PFSK-1 (cell line): ENCODE results near the gene S100A7A.

ENCODE experiments used
- FOXP2 ChIP-seq: optimal IDR thresholded peaks from 2 replicates; pipeline ENCODE3; 2011; ENCODE audit warnings: borderline replicate concordance, control low read depth, inconsistent platforms; ENCODE audit not compliant: insufficient read depth; ENCODE audit errors: extremely low read length, extremely low read depth
- POLR2AphosphoS5 ChIP-seq: IDR thresholded peaks from 2 replicates; pipeline ENCODE4 v1.6.1; 2012; ENCODE audit warnings: low read depth, mild to moderate bottlenecking, control low read depth, low read length, moderate library complexity
- SIN3A ChIP-seq: IDR thresholded peaks from 2 replicates; pipeline ENCODE4 v1.6.1; 2012; ENCODE audit warnings: mild to moderate bottlenecking, low read length, moderate library complexity, borderline replicate concordance; ENCODE audit not compliant: insufficient read depth
- TAF1 ChIP-seq: IDR thresholded peaks from 2 replicates; pipeline ENCODE4 v1.6.1; 2012; ENCODE audit warnings: low read length, control low read depth, borderline replicate concordance; ENCODE audit not compliant: insufficient read depth
- TF ChIP-seq, protein P1 (sequence below), 2 experiments: IDR thresholded peaks; 2 replicates each; pipeline versions ENCODE4 v1.6.1 to v1.8.0; 2011 to 2012; ENCODE audit warnings: low read depth in 2 of 2, low read length in 2 of 2, control low read depth in 1 of 2, inconsistent platforms in 1 of 2, mild to moderate bottlenecking in 1 of 2, moderate library complexity in 1 of 2; ENCODE audit not compliant: insufficient read depth in 1 of 2

DNA sequence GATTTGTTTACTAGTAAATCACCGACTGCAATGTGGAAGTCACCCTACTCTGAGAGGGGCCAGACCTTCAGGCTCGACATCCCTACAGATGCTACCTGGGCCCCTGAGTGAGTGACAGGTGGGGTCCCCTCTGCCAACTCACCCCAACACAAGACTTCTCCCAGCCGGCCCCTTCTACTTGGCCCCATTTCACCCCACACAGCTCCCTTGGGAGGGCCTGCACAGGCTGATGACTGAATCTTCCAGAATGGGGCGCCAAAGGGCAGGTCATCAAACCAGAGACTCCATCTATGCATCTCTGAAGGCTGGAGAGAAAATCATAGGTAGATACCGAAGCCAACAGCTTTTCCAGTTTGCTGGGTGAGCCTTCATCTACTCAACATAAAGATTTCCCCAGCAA is 16.1 kb upstream of the S100A7A start:
- no peak for TF ChIP-seq TAF1
- TF ChIP-seq, protein P1, sequence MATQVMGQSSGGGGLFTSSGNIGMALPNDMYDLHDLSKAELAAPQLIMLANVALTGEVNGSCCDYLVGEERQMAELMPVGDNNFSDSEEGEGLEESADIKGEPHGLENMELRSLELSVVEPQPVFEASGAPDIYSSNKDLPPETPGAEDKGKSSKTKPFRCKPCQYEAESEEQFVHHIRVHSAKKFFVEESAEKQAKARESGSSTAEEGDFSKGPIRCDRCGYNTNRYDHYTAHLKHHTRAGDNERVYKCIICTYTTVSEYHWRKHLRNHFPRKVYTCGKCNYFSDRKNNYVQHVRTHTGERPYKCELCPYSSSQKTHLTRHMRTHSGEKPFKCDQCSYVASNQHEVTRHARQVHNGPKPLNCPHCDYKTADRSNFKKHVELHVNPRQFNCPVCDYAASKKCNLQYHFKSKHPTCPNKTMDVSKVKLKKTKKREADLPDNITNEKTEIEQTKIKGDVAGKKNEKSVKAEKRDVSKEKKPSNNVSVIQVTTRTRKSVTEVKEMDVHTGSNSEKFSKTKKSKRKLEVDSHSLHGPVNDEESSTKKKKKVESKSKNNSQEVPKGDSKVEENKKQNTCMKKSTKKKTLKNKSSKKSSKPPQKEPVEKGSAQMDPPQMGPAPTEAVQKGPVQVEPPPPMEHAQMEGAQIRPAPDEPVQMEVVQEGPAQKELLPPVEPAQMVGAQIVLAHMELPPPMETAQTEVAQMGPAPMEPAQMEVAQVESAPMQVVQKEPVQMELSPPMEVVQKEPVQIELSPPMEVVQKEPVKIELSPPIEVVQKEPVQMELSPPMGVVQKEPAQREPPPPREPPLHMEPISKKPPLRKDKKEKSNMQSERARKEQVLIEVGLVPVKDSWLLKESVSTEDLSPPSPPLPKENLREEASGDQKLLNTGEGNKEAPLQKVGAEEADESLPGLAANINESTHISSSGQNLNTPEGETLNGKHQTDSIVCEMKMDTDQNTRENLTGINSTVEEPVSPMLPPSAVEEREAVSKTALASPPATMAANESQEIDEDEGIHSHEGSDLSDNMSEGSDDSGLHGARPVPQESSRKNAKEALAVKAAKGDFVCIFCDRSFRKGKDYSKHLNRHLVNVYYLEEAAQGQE (IDR thresholded peaks at IDR 0.05; ENCODE audit: insufficient read depth in 1 of 2, low read depth in 2 of 2, low read length in 2 of 2): no peak
- no peak for TF ChIP-seq POLR2AphosphoS5
- TF ChIP-seq FOXP2: no peak
- no peak for TF ChIP-seq SIN3A
